ENCODE results near the gene BARHL1. TPM values are rescaled to one million over a fixed set of nuclear protein-coding genes. Genes with fewer than 3 reads are reported as not detected.

Gene BARHL1
- total and polyA plus RNA-seq, 2 of the 13 experiments (the other 11 are each of a cell fraction or from before 2014, with no cell fraction given): not detected

DNA sequence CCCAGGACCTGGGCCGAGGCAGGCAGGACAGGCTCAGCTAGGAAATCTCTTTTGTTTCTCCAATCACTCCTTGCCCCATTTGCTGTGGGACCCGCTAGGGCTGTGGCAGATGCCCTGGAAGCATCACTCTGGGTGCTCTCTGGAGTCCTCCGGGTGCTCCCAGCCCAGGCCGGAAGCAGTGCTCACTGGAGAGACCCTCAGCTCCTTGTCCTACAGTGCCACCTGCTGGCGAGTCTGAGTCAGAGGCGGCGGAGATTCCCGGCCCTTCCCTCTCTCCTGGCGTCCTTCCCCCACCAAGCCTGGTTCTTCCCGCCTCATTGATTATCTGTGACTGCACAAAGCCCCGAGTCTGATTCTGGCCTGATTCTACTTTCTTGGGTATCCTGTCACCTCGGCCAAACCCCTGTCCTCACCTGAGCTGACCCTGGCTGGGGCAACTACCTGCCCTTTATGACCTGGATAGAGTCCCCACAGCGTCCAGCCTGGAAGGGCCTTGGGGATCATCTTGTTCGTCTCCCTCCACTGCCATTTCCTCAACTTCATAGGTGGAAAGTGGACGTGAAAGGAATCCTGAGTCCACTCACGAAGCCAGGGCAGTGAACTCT is 7.3 kb upstream of the BARHL1 start (continued):
- TF ChIP-seq ZBTB20 (CRISPR knock-in tag; IDR thresholded peaks at IDR 0.05; ENCODE audit: borderline replicate concordance, low read depth) (no peak), ZKSCAN8 (CRISPR knock-in tag; IDR thresholded peaks at IDR 0.05; ENCODE audit: borderline replicate concordance) (no peak), ZNF740 (CRISPR knock-in tag; IDR thresholded peaks at IDR 0.05) (no peak), NFE2L2 (IDR thresholded peaks at IDR 0.05; ENCODE audit: low read length) (no peak), RAD21 (CRISPR knock-in tag; IDR thresholded peaks at IDR 0.05) (peak; percentile 92), RFX3 (CRISPR knock-in tag; IDR thresholded peaks at IDR 0.05) (no peak), MTF2 (CRISPR knock-in tag; IDR thresholded peaks at IDR 0.05; ENCODE audit: borderline replicate concordance) (no peak; the same call in 1 of the 2 replicates), CHD4 (IDR thresholded peaks at IDR 0.05; ENCODE audit: borderline replicate concordance, low read length) (no peak), KLF12 (CRISPR knock-in tag; IDR thresholded peaks at IDR 0.05; ENCODE audit: borderline replicate concordance) (no peak), THAP7 (CRISPR knock-in tag; IDR thresholded peaks at IDR 0.05) (0 out of 2 replicates have a peak, but pooled peaks have one; percentile 29), ZNF138 (CRISPR knock-in tag; IDR thresholded peaks at IDR 0.05; ENCODE audit: low read depth) (no peak), MTF1 (CRISPR knock-in tag; IDR thresholded peaks at IDR 0.05) (no peak), TSC22D2 (CRISPR knock-in tag; IDR thresholded peaks at IDR 0.05; ENCODE audit: borderline replicate concordance) (no peak), PAF1 (CRISPR knock-in tag; IDR thresholded peaks at IDR 0.05) (no peak), RFXANK (CRISPR knock-in tag; IDR thresholded peaks at IDR 0.05) (no peak), CENPT (CRISPR knock-in tag; IDR thresholded peaks at IDR 0.05; ENCODE audit: low read depth) (no peak), SKIL (CRISPR knock-in tag; IDR thresholded peaks at IDR 0.05; ENCODE audit: borderline replicate concordance) (no peak)
- TF ChIP-seq, protein P1, sequence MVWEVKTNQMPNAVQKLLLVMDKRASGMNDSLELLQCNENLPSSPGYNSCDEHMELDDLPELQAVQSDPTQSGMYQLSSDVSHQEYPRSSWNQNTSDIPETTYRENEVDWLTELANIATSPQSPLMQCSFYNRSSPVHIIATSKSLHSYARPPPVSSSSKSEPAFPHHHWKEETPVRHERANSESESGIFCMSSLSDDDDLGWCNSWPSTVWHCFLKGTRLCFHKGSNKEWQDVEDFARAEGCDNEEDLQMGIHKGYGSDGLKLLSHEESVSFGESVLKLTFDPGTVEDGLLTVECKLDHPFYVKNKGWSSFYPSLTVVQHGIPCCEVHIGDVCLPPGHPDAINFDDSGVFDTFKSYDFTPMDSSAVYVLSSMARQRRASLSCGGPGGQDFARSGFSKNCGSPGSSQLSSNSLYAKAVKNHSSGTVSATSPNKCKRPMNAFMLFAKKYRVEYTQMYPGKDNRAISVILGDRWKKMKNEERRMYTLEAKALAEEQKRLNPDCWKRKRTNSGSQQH (CRISPR knock-in tag; IDR thresholded peaks at IDR 0.05; ENCODE audit: low read depth): no peak
- TF ChIP-seq, protein P2, sequence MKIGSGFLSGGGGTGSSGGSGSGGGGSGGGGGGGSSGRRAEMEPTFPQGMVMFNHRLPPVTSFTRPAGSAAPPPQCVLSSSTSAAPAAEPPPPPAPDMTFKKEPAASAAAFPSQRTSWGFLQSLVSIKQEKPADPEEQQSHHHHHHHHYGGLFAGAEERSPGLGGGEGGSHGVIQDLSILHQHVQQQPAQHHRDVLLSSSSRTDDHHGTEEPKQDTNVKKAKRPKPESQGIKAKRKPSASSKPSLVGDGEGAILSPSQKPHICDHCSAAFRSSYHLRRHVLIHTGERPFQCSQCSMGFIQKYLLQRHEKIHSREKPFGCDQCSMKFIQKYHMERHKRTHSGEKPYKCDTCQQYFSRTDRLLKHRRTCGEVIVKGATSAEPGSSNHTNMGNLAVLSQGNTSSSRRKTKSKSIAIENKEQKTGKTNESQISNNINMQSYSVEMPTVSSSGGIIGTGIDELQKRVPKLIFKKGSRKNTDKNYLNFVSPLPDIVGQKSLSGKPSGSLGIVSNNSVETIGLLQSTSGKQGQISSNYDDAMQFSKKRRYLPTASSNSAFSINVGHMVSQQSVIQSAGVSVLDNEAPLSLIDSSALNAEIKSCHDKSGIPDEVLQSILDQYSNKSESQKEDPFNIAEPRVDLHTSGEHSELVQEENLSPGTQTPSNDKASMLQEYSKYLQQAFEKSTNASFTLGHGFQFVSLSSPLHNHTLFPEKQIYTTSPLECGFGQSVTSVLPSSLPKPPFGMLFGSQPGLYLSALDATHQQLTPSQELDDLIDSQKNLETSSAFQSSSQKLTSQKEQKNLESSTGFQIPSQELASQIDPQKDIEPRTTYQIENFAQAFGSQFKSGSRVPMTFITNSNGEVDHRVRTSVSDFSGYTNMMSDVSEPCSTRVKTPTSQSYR (CRISPR knock-in tag; IDR thresholded peaks at IDR 0.05; ENCODE audit: borderline replicate concordance): no peak
- TF ChIP-seq, protein P3, sequence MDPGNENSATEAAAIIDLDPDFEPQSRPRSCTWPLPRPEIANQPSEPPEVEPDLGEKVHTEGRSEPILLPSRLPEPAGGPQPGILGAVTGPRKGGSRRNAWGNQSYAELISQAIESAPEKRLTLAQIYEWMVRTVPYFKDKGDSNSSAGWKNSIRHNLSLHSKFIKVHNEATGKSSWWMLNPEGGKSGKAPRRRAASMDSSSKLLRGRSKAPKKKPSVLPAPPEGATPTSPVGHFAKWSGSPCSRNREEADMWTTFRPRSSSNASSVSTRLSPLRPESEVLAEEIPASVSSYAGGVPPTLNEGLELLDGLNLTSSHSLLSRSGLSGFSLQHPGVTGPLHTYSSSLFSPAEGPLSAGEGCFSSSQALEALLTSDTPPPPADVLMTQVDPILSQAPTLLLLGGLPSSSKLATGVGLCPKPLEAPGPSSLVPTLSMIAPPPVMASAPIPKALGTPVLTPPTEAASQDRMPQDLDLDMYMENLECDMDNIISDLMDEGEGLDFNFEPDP (CRISPR knock-in tag; conservative IDR thresholded peaks at IDR 0.05): no peak

Measured in HepG2 (cell line).